Endothelial cell of umbilical vein (primary cell): Measurements from ENCODE around the gene CIBAR2. TPM values are rescaled to one million over a fixed set of nuclear protein-coding genes. Genes with fewer than 3 reads are reported as not detected.

Experiments used
- BruUV-seq: library from RNA; stranded (reverse); fragments of 400-500 nt; replicated peaks from 2 replicates; lab custom pipeline; 2021; lab: Mats Ljungman, UMichigan
- CTCF ChIA-PET: fragments of 300-600, 350-600 bp; sonication (Branson Sonifier 250); formaldehyde crosslinking; loops from one replicate; lab custom pipeline; 2021; ENCODE audit warnings: antibody characterized with exemption, inconsistent platforms; lab: Charles Lee
- POLR2A ChIA-PET: fragments of 300-600, 350-600 bp; sonication (Branson Sonifier 250); formaldehyde crosslinking; loops from one replicate; lab custom pipeline; 2021; ENCODE audit warnings: antibody characterized with exemption, inconsistent platforms; lab: Charles Lee
- DNase-seq: peaks from one replicate; pipeline ENCODE4 v3.0.0-alpha.2; 2011; ENCODE audit warnings: low read depth, low spot score
- FAIRE-seq: peaks from 2 replicates; lab custom pipeline; 2011; peaks lifted over from hg19 to GRCh38; lab: Jason Lieb, UNC
- H2AFZ ChIP-seq: 2 replicates; pipeline ENCODE4 v1.6.0; 2012; ENCODE audit warnings: low read depth, low read length, control low read depth, inconsistent platforms
- H3K27ac ChIP-seq: 2 replicates; pipeline ENCODE4 v1.5.1; 2011; ENCODE audit warnings: low read depth, mild to moderate bottlenecking, control low read depth, low read length, moderate library complexity; ENCODE audit not compliant: insufficient read depth
- H3K27me3 ChIP-seq, 2 experiments: 2 replicates each; pipeline versions ENCODE4 v1.6.0 to v1.6.1; 2011; ENCODE audit warnings: low read length in 2 of 2, mixed read lengths in 1 of 2; ENCODE audit not compliant: control insufficient read depth in 2 of 2, insufficient read depth in 2 of 2
- H3K36me3 ChIP-seq, 2 experiments: 2 replicates in 1 of 2; 3 replicates in 1 of 2; pipeline ENCODE4 v1.5.1; 2011; ENCODE audit warnings: low read length in 2 of 2, mild to moderate bottlenecking in 1 of 2, moderate library complexity in 1 of 2; ENCODE audit not compliant: control insufficient read depth in 2 of 2, insufficient read depth in 2 of 2; ENCODE audit errors: extremely low read depth in 1 of 2
- H3K4me1 ChIP-seq: 3 replicates; pipeline ENCODE4 v1.5.1; 2011; ENCODE audit warnings: mild to moderate bottlenecking, low read length; ENCODE audit not compliant: control insufficient read depth, insufficient read depth; ENCODE audit errors: extremely low read depth
- H3K4me2 ChIP-seq: 2 replicates; pipeline ENCODE4 v1.6.1; 2011; ENCODE audit warnings: low read length, control low read depth, mixed read lengths; ENCODE audit not compliant: insufficient read depth
- H3K4me3 ChIP-seq, 3 experiments: fragments of 200-600 bp in 1 of 3; sonication (generic), shearing (Covaris generic) in 1 of 3; replicated peaks in 1 of 3; 2 replicates each; pipeline ENCODE4 v1.5.1; 2011 to 2016; ENCODE audit warnings: control low read depth in 3 of 3, low read length in 3 of 3, mild to moderate bottlenecking in 2 of 3, inconsistent platforms in 1 of 3, low read depth in 1 of 3, moderate library complexity in 1 of 3; ENCODE audit not compliant: insufficient read depth in 1 of 3
- H3K79me2 ChIP-seq: 2 replicates; pipeline ENCODE4 v1.6.0; 2012; ENCODE audit warnings: low read length, inconsistent platforms; ENCODE audit not compliant: control insufficient read depth, insufficient read depth
- H3K9ac ChIP-seq: replicated peaks from 2 replicates; pipeline ENCODE3; 2011; ENCODE audit warnings: low read length, control low read depth; ENCODE audit not compliant: insufficient read depth; ENCODE audit errors: extremely low read depth
- H3K9me1 ChIP-seq: replicated peaks from 3 replicates; pipeline ENCODE4 v1.6.0; 2011; ENCODE audit warnings: mild to moderate bottlenecking, low read length; ENCODE audit not compliant: control insufficient read depth, insufficient read depth; ENCODE audit errors: extremely low read depth
- H3K9me3 ChIP-seq: replicated peaks from 2 replicates; pipeline ENCODE4 v1.5.1; 2012; ENCODE audit warnings: low read length, inconsistent platforms; ENCODE audit not compliant: control insufficient read depth, insufficient read depth
- H4K20me1 ChIP-seq: replicated peaks from 2 replicates; pipeline ENCODE3; 2011; ENCODE audit warnings: mild to moderate bottlenecking, low read length; ENCODE audit not compliant: control insufficient read depth, insufficient read depth; ENCODE audit errors: extremely low read depth
- EZH2 ChIP-seq: IDR thresholded peaks from 2 replicates; pipeline ENCODE4 v1.6.1; 2012; ENCODE audit warnings: borderline replicate concordance, low read depth, mild to moderate bottlenecking, moderate library complexity, low read length, inconsistent platforms; ENCODE audit not compliant: severe bottlenecking
- FOS ChIP-seq: IDR thresholded peaks from 2 replicates; pipeline ENCODE4 v1.6.1; 2011; ENCODE audit warnings: mild to moderate bottlenecking, low read length, moderate library complexity, borderline replicate concordance; ENCODE audit not compliant: insufficient read depth
- GATA2 ChIP-seq: IDR thresholded peaks from 2 replicates; pipeline ENCODE4 v1.7.0; 2011; ENCODE audit warnings: low read depth, mild to moderate bottlenecking, moderate library complexity, mixed read lengths, low read length; ENCODE audit not compliant: insufficient read length, insufficient read depth
- JUN ChIP-seq: IDR thresholded peaks from 2 replicates; pipeline ENCODE4 v1.6.1; 2011; ENCODE audit warnings: borderline replicate concordance, low read depth; ENCODE audit not compliant: insufficient read length, insufficient read depth
- MYC ChIP-seq: IDR thresholded peaks from one replicate; pipeline ENCODE4 v1.6.1; 2011; ENCODE audit warnings: mild to moderate bottlenecking, low read depth, low read length
- POLR2A ChIP-seq: IDR thresholded peaks from 2 replicates; pipeline ENCODE4 v1.6.1; 2012; ENCODE audit warnings: low read depth, mild to moderate bottlenecking, control low read depth, low read length
- POLR2AphosphoS5 ChIP-seq: IDR thresholded peaks from 2 replicates; pipeline ENCODE4 v1.6.1; 2012; ENCODE audit warnings: low read depth, mild to moderate bottlenecking, control low read depth, low read length, moderate library complexity; ENCODE audit not compliant: insufficient read depth
- dilution Hi-C: fragments of 300-500 bp; cut with MboI; formaldehyde crosslinking; loops from one replicate; pipeline ENCODE4 v1.15.0; 2019; ENCODE audit warnings: low sequenced_read_pairs; ENCODE audit not compliant: extremely low pct_ligation_motif_present
- intact Hi-C: fragments of 100-400 bp; cut with micrococcal nuclease; formaldehyde crosslinking; loops from one replicate; pipeline ENCODE4 v1.10.0; 2022
- polyA plus RNA-seq, 4 experiments: library from polyadenylated mRNA; depleted of rRNA in 3 of 4; stranded (reverse) in 3 of 4; unstranded in 1 of 4; fragments of >200 nt; gene quantifications; 2 replicates each; pipeline versions ENCODE4 v1.2.1 to v1.2.3, GENCODE V29; 2011 to 2012; ENCODE audit warnings: missing spikeins in 1 of 4
- total RNA-seq: library from RNA; stranded (reverse); gene quantifications from 2 replicates; pipeline ENCODE4 v1.2.3, GENCODE V29; 2021
- TF ChIP-seq, protein P1 (sequence below): IDR thresholded peaks from 2 replicates; pipeline ENCODE4 v1.6.1; 2011; ENCODE audit not compliant: insufficient read depth, insufficient read length
- TF ChIP-seq, protein P2 (sequence below), 2 donors: IDR thresholded peaks; 1 replicate in 1 of 2; 2 replicates in 1 of 2; pipeline ENCODE4 v1.5.1; 2011; ENCODE audit warnings: low read length in 2 of 2, mild to moderate bottlenecking in 2 of 2, moderate library complexity in 2 of 2, control low read depth in 1 of 2, inconsistent platforms in 1 of 2, low read depth in 1 of 2; ENCODE audit not compliant: insufficient read depth in 1 of 2; ENCODE audit errors: extremely low read depth in 1 of 2

The CIBAR2 gene
- total and polyA plus RNA-seq, 2 donors (not counting 3 experiments of a cell fraction or from before 2014, with no cell fraction given), result 0.07 TPM; not detected in 1

DNA sequence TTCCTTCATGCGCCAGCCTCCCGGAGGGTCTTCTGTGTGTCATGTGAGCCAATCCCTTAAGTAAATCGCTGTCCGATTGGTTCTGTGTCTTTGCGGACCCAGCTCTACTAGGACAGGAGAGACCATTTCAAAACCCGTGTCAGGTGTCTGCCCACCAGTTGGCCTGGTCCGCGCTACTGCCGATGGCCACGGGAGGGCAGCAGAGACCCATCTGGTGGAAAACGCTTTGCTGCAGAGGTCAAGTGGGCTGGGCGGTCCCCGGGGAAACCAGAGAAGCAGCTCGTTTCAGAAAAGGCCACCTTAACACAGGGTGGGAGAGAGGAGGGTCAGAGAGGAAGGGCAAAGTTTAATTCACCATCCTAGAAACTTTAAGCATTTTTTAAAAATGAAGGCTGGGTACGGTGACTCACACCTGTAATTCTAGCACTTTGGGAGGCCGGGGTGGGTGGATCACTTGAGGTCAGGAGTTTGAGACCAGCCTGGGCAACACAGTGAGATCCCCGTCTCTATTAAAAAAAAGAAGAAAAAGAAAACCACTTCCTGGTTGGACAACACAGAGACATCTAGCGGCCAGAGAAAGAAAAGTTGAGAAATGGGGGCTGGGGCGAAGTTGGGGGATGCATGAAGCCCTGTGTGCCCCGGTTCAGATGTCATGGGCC, 2.8 kb upstream of the CIBAR2 start:
- H3K9me3 ChIP-seq, result no peaks in the 10 kb centered on the region
- peak overlapping the region; percentile 9 for H3K27ac ChIP-seq
- peak overlapping the region; percentile 17 for H3K9ac ChIP-seq
- H3K79me2 ChIP-seq, result no peaks in the 10 kb centered on the region
- intact Hi-C loops (loop anchor here (1.0 to 10.0 kb wide), 7 partner anchors 58 to 495 kb away; no protein-coding TSS in a partner anchor), dilution Hi-C loops (no loop called here)
- H3K4me2 ChIP-seq, result no peak overlapping the region
- BruUV-seq, result no TSS peak
- TF ChIP-seq, protein P1, sequence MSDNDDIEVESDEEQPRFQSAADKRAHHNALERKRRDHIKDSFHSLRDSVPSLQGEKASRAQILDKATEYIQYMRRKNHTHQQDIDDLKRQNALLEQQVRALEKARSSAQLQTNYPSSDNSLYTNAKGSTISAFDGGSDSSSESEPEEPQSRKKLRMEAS, result no peak
- TF ChIP-seq, protein P2, sequence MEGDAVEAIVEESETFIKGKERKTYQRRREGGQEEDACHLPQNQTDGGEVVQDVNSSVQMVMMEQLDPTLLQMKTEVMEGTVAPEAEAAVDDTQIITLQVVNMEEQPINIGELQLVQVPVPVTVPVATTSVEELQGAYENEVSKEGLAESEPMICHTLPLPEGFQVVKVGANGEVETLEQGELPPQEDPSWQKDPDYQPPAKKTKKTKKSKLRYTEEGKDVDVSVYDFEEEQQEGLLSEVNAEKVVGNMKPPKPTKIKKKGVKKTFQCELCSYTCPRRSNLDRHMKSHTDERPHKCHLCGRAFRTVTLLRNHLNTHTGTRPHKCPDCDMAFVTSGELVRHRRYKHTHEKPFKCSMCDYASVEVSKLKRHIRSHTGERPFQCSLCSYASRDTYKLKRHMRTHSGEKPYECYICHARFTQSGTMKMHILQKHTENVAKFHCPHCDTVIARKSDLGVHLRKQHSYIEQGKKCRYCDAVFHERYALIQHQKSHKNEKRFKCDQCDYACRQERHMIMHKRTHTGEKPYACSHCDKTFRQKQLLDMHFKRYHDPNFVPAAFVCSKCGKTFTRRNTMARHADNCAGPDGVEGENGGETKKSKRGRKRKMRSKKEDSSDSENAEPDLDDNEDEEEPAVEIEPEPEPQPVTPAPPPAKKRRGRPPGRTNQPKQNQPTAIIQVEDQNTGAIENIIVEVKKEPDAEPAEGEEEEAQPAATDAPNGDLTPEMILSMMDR (IDR thresholded peaks at IDR 0.05; ENCODE audit: extremely low read depth in 1 of 2, insufficient read depth in 1 of 2, low read depth in 1 of 2, low read length in 2 of 2), result peak; percentile 98
- H3K27me3 ChIP-seq, result no peaks in the 10 kb centered on the region
- H3K4me1 ChIP-seq, result no peaks in the 10 kb centered on the region
- no peak overlapping the region for H2AFZ ChIP-seq
- FAIRE-seq (peak; percentile 89), DNase-seq (peak; percentile 86)
- H3K9me1 ChIP-seq, result no peaks in the 10 kb centered on the region
- CTCF ChIA-PET, result interaction anchor here (0.5 to 1.7 kb wide), 88 partner anchors 9 to 600 kb away, joined by 3 to 45 read pairs (median 5); no protein-coding TSS in a partner anchor
- no peak overlapping the region for H3K4me3 ChIP-seq
- no peaks in the 10 kb centered on the region for H4K20me1 ChIP-seq
- POLR2A ChIA-PET, result no interaction called here
- H3K36me3 ChIP-seq, result no peaks in the 10 kb centered on the region

DNA sequence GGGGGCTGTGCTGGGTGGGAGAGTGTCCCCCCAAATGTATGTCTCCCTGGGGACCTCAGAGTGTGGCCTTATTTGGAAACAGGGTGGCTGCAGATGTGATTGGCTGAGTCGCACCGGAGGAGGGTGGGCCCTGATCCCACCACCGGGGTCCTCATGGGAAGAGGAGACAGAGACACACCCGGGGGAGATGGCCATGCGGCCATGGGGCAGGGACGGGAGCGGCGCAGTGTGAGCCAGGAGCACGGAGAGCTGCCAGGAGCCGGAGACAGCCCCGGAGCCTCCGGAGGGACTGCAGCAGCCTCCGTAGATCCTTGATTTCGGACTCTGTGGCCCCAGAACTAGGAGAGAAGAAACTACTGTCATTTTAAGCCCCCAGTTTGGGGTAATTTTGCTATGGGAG, 1.6 kb upstream of the CIBAR2 start:
- DNase-seq (no peak), FAIRE-seq (no peak)
- Histone ChIP-seq H3K27me3 (no peaks in the 10 kb centered on the region), H3K9me3 (no peaks in the 10 kb centered on the region), H3K27ac (no peak overlapping the region), H4K20me1 (no peaks in the 10 kb centered on the region), H3K9ac (no peak overlapping the region), H3K9me1 (no peaks in the 10 kb centered on the region), H3K4me1 (no peaks in the 10 kb centered on the region), H3K79me2 (no peaks in the 10 kb centered on the region), H3K36me3 (no peaks in the 10 kb centered on the region), H3K4me2 (no peak overlapping the region), H2AFZ (no peak overlapping the region), H3K4me3 (no peak overlapping the region)
- CTCF ChIA-PET, result interaction anchor here (1.2 to 1.6 kb wide), 15 partner anchors 27 to 496 kb away, joined by 3 to 45 read pairs (median 10); no protein-coding TSS in a partner anchor
- POLR2A ChIA-PET, result no interaction called here
- no peak for TF ChIP-seq POLR2A
- TF ChIP-seq, protein P2 (IDR thresholded peaks at IDR 0.05; ENCODE audit: extremely low read depth in 1 of 2, insufficient read depth in 1 of 2, low read depth in 1 of 2, low read length in 2 of 2), result no peak
- TF ChIP-seq, protein P1, result no peak
- TF ChIP-seq MYC, result no peak
- no peak for TF ChIP-seq POLR2AphosphoS5
- no peak for TF ChIP-seq EZH2
- no peak for TF ChIP-seq GATA2
- no peak for TF ChIP-seq FOS
- TF ChIP-seq JUN, result no peak
- dilution Hi-C loops, result no loop called here
- no TSS peak for BruUV-seq
- intact Hi-C loops, result loop anchor here (2.0 to 10.0 kb wide), 3 partner anchors 59 to 221 kb away; no protein-coding TSS in a partner anchor
